ENCODE measurements around the gene GKN2.

GKN2 gene

DNA sequence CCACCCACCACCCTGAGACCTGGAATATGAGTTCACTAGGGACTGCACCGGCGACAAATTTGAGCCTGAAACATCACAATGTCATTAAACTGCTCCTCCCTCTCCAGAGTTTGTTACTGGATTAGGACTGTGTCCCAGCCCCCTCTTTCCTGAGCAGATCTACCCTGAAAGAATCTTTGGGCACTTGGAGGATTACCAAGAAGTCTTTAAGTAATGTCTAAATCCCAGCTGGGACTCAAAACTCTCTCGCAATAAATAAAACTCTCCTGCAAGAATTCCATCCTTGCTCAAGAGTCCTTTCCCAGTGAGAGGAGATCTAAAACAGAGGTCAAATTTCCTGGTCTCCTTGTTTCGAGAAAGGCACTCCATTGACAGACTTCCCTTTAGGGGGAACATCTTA, 20.9 kb downstream of the GKN2 start:
- H3F3A ChIP-seq (ENCODE audit: insufficient read depth, low read length), result no peaks in the 10 kb centered on the region
- H3K27ac ChIP-seq (ENCODE audit: low read length), result no peak overlapping the region
- H3K4me1 ChIP-seq (ENCODE audit: low read length), result no peaks in the 10 kb centered on the region
- H3K9me3 ChIP-seq (replicated peaks; ENCODE audit: insufficient read depth, low read length), result no peaks in the 10 kb centered on the region
- H3K27me3 ChIP-seq (replicated peaks; ENCODE audit: insufficient read depth, low read length), result no peaks in the 10 kb centered on the region
- H3K4me3 ChIP-seq (ENCODE audit: low read length), result no peak overlapping the region
- H2AFZ ChIP-seq (ENCODE audit: low read length), result no peak overlapping the region
- no peak overlapping the region for H3K4me2 ChIP-seq (ENCODE audit: low read depth, low read length)
- no peaks in the 10 kb centered on the region for H3K9me2 ChIP-seq (replicated peaks; ENCODE audit: insufficient read depth, low read length)
- no peak overlapping the region for H3K9ac ChIP-seq (ENCODE audit: low read length)
- no peak for DNase-seq
- no peaks in the 10 kb centered on the region for H3K79me2 ChIP-seq (ENCODE audit: low read length)
- TF ChIP-seq, protein P1, sequence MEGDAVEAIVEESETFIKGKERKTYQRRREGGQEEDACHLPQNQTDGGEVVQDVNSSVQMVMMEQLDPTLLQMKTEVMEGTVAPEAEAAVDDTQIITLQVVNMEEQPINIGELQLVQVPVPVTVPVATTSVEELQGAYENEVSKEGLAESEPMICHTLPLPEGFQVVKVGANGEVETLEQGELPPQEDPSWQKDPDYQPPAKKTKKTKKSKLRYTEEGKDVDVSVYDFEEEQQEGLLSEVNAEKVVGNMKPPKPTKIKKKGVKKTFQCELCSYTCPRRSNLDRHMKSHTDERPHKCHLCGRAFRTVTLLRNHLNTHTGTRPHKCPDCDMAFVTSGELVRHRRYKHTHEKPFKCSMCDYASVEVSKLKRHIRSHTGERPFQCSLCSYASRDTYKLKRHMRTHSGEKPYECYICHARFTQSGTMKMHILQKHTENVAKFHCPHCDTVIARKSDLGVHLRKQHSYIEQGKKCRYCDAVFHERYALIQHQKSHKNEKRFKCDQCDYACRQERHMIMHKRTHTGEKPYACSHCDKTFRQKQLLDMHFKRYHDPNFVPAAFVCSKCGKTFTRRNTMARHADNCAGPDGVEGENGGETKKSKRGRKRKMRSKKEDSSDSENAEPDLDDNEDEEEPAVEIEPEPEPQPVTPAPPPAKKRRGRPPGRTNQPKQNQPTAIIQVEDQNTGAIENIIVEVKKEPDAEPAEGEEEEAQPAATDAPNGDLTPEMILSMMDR (IDR thresholded peaks at IDR 0.05; ENCODE audit: low read length), result no peak
- no peak for TF ChIP-seq EZH2 (optimal IDR thresholded peaks at IDR 0.05; ENCODE audit: low read depth, low read length)
- TF ChIP-seq EZH2phosphoT487 (IDR thresholded peaks at IDR 0.05; ENCODE audit: low read length), result no peak
- H4K20me1 ChIP-seq (ENCODE audit: insufficient read depth, low read length), result no peaks in the 10 kb centered on the region
- no peaks in the 10 kb centered on the region for H3K36me3 ChIP-seq (replicated peaks; ENCODE audit: insufficient read depth, low read length)

- TF ChIP-seq EZH2phosphoT487 (IDR thresholded peaks at IDR 0.05; ENCODE audit: low read length), result no peak
- TF ChIP-seq, protein P1 (IDR thresholded peaks at IDR 0.05; ENCODE audit: low read length), result no peak
- TF ChIP-seq EZH2 (optimal IDR thresholded peaks at IDR 0.05; ENCODE audit: low read depth, low read length), result no peak
- Histone ChIP-seq H3K4me1 (ENCODE audit: low read length) (no peaks in the 10 kb centered on the region), H2AFZ (ENCODE audit: low read length) (no peak overlapping the region), H3K4me3 (ENCODE audit: low read length) (no peak overlapping the region), H3K9me2 (replicated peaks; ENCODE audit: insufficient read depth, low read length) (no peaks in the 10 kb centered on the region), H3K9ac (ENCODE audit: low read length) (no peak overlapping the region), H3K27ac (ENCODE audit: low read length) (no peak overlapping the region), H3K4me2 (ENCODE audit: low read depth, low read length) (no peak overlapping the region), H4K20me1 (ENCODE audit: insufficient read depth, low read length) (no peaks in the 10 kb centered on the region), H3K36me3 (replicated peaks; ENCODE audit: insufficient read depth, low read length) (no peaks in the 10 kb centered on the region), H3K79me2 (ENCODE audit: low read length) (no peaks in the 10 kb centered on the region), H3F3A (ENCODE audit: insufficient read depth, low read length) (no peaks in the 10 kb centered on the region), H3K27me3 (replicated peaks; ENCODE audit: insufficient read depth, low read length) (no peaks in the 10 kb centered on the region), H3K9me3 (replicated peaks; ENCODE audit: insufficient read depth, low read length) (no peaks in the 10 kb centered on the region)
- no peak for DNase-seq
These were observed 21.5 kb downstream of the GKN2 start for GRCh38 chr2:68931149-68931711.

GRCh38 chr2:68926796-68927195, 25.9 kb downstream of the GKN2 start:
- Histone ChIP-seq H3K4me2 (ENCODE audit: low read depth, low read length) (no peak overlapping the region), H3K27ac (ENCODE audit: low read length) (no peak overlapping the region), H3K27me3 (replicated peaks; ENCODE audit: insufficient read depth, low read length) (no peaks in the 10 kb centered on the region), H3K9ac (ENCODE audit: low read length) (no peak overlapping the region), H2AFZ (ENCODE audit: low read length) (no peak overlapping the region), H4K20me1 (ENCODE audit: insufficient read depth, low read length) (no peaks in the 10 kb centered on the region), H3K79me2 (ENCODE audit: low read length) (no peaks in the 10 kb centered on the region), H3K9me3 (replicated peaks; ENCODE audit: insufficient read depth, low read length) (no peaks in the 10 kb centered on the region), H3F3A (ENCODE audit: insufficient read depth, low read length) (no peaks in the 10 kb centered on the region), H3K36me3 (replicated peaks; ENCODE audit: insufficient read depth, low read length) (no peaks in the 10 kb centered on the region), H3K4me1 (ENCODE audit: low read length) (no peaks in the 10 kb centered on the region), H3K4me3 (ENCODE audit: low read length) (no peak overlapping the region), H3K9me2 (replicated peaks; ENCODE audit: insufficient read depth, low read length) (no peaks in the 10 kb centered on the region)
- no peak for DNase-seq
- TF ChIP-seq EZH2 (optimal IDR thresholded peaks at IDR 0.05; ENCODE audit: low read depth, low read length), result no peak
- TF ChIP-seq, protein P1 (IDR thresholded peaks at IDR 0.05; ENCODE audit: low read length), result no peak
- TF ChIP-seq EZH2phosphoT487 (IDR thresholded peaks at IDR 0.05; ENCODE audit: low read length), result no peak
